Measurements from ENCODE around the gene SAPCD2.

The SAPCD2 gene

GRCh38 chr9:137110911-137111787 lies 40.8 kb upstream of the SAPCD2 start:
- H3K4me1 Mint-ChIP-seq (ENCODE audit: low read depth) = peaks cover 8% of the 10 kb centered on the region
- peaks cover 57% of the 10 kb centered on the region for H3K36me3 Mint-ChIP-seq (ENCODE audit: low read depth)
- H3K27me3 Mint-ChIP-seq = no peaks in the 10 kb centered on the region
- no peaks in the 10 kb centered on the region for H3K9me3 Mint-ChIP-seq
- no peak overlapping the region for H3K4me3 Mint-ChIP-seq
- peak overlapping the region; percentile 22 for H3K27ac Mint-ChIP-seq
- DNase-seq = no peak

- H3K27me3 Mint-ChIP-seq = no peaks in the 10 kb centered on the region
- H3K9me3 Mint-ChIP-seq = no peaks in the 10 kb centered on the region
- H3K4me1 Mint-ChIP-seq (ENCODE audit: low read depth) = peaks cover 8% of the 10 kb centered on the region
- no peak for DNase-seq
- H3K36me3 Mint-ChIP-seq (ENCODE audit: low read depth) = peaks cover 57% of the 10 kb centered on the region
- no peak overlapping the region for H3K4me3 Mint-ChIP-seq
- no peak overlapping the region for H3K27ac Mint-ChIP-seq
Observed at GRCh38 chr9:137110147-137110910, 40.0 kb upstream of the SAPCD2 start.

- DNase-seq = no peak
- Mint-ChIP-seq H3K4me1 (ENCODE audit: low read depth) (peaks cover 8% of the 10 kb centered on the region), H3K9me3 (no peaks in the 10 kb centered on the region), H3K36me3 (ENCODE audit: low read depth) (peaks cover 57% of the 10 kb centered on the region), H3K27me3 (no peaks in the 10 kb centered on the region), H3K4me3 (no peak overlapping the region), H3K27ac (no peak overlapping the region)
Observed at GRCh38 chr9:137109250-137110146, 39.1 kb upstream of the SAPCD2 start.

- no peak overlapping the region for H3K27ac Mint-ChIP-seq
Observed at GRCh38 chr9:137108608-137109249, 38.4 kb upstream of the SAPCD2 start.

GRCh38 chr9:137107982-137108381 lies 37.6 kb upstream of the SAPCD2 start:
- Mint-ChIP-seq H3K36me3 (ENCODE audit: low read depth) (peaks cover 51% of the 10 kb centered on the region), H3K27ac (no peak overlapping the region), H3K4me1 (ENCODE audit: low read depth) (peaks cover 2% of the 10 kb centered on the region), H3K4me3 (no peak overlapping the region), H3K27me3 (no peaks in the 10 kb centered on the region), H3K9me3 (peaks cover 5% of the 10 kb centered on the region)
- DNase-seq = no peak

More at GRCh38 chr9:137108608-137109249, 38.4 kb upstream of the SAPCD2 start:
- Mint-ChIP-seq H3K4me3 (no peak overlapping the region), H3K36me3 (ENCODE audit: low read depth) (peaks cover 57% of the 10 kb centered on the region), H3K27me3 (no peaks in the 10 kb centered on the region), H3K9me3 (peaks cover 4% of the 10 kb centered on the region), H3K4me1 (ENCODE audit: low read depth) (peaks cover 8% of the 10 kb centered on the region)
- no peak for DNase-seq

- Mint-ChIP-seq H3K36me3 (ENCODE audit: low read depth) (peaks cover 48% of the 10 kb centered on the region), H3K9me3 (peaks cover 5% of the 10 kb centered on the region), H3K27me3 (no peaks in the 10 kb centered on the region), H3K4me1 (ENCODE audit: low read depth) (no peaks in the 10 kb centered on the region), H3K27ac (no peak overlapping the region), H3K4me3 (no peak overlapping the region)
- no peak for DNase-seq
Observed at GRCh38 chr9:137107312-137107921, 37.1 kb upstream of the SAPCD2 start.

- Mint-ChIP-seq H3K4me3 (no peak overlapping the region), H3K9me3 (peaks cover 5% of the 10 kb centered on the region), H3K36me3 (ENCODE audit: low read depth) (peaks cover 44% of the 10 kb centered on the region), H3K27ac (no peak overlapping the region), H3K27me3 (no peaks in the 10 kb centered on the region), H3K4me1 (ENCODE audit: low read depth) (no peaks in the 10 kb centered on the region)
- DNase-seq = no peak
Observed at GRCh38 chr9:137106662-137107250, 36.4 kb upstream of the SAPCD2 start.

GRCh38 chr9:137105814-137106661 lies 35.7 kb upstream of the SAPCD2 start:
- H3K9me3 Mint-ChIP-seq = peaks cover 5% of the 10 kb centered on the region
- no peak for DNase-seq
- H3K27ac Mint-ChIP-seq = no peak overlapping the region
- peaks cover 39% of the 10 kb centered on the region for H3K36me3 Mint-ChIP-seq (ENCODE audit: low read depth)
- H3K4me1 Mint-ChIP-seq (ENCODE audit: low read depth) = no peaks in the 10 kb centered on the region
- H3K4me3 Mint-ChIP-seq = no peak overlapping the region
- H3K27me3 Mint-ChIP-seq = no peaks in the 10 kb centered on the region

- Mint-ChIP-seq H3K27me3 (no peaks in the 10 kb centered on the region), H3K9me3 (peaks cover 5% of the 10 kb centered on the region), H3K36me3 (ENCODE audit: low read depth) (peaks cover 21% of the 10 kb centered on the region), H3K27ac (no peak overlapping the region), H3K4me3 (no peak overlapping the region), H3K4me1 (ENCODE audit: low read depth) (no peaks in the 10 kb centered on the region)
- DNase-seq = no peak
Observed at GRCh38 chr9:137103206-137103999, 33.0 kb upstream of the SAPCD2 start.

GRCh38 chr9:137099231-137099630 lies 28.9 kb upstream of the SAPCD2 start:
- H3K4me1 Mint-ChIP-seq (ENCODE audit: low read depth) = peaks cover 26% of the 10 kb centered on the region
- H3K4me3 Mint-ChIP-seq = no peak overlapping the region
- DNase-seq = no peak
- H3K27me3 Mint-ChIP-seq = no peaks in the 10 kb centered on the region
- peaks cover 5% of the 10 kb centered on the region for H3K9me3 Mint-ChIP-seq
- H3K36me3 Mint-ChIP-seq (ENCODE audit: low read depth) = peaks cover 31% of the 10 kb centered on the region
- H3K27ac Mint-ChIP-seq = no peak overlapping the region

- Mint-ChIP-seq H3K27me3 (no peaks in the 10 kb centered on the region), H3K27ac (no peak overlapping the region), H3K9me3 (no peaks in the 10 kb centered on the region), H3K4me1 (ENCODE audit: low read depth) (peaks cover 28% of the 10 kb centered on the region), H3K36me3 (ENCODE audit: low read depth) (peaks cover 35% of the 10 kb centered on the region), H3K4me3 (no peak overlapping the region)
- no peak for DNase-seq
Observed at GRCh38 chr9:137097761-137098462, 27.6 kb upstream of the SAPCD2 start.
